OCI-LY3 (cell line): ENCODE data around the gene PHACTR3.

Source experiments
- EZH2phosphoT487 ChIP-seq: fragments of 200-600 bp; shearing (Covaris generic); IDR thresholded peaks from 2 replicates; pipeline ENCODE4 v1.6.1; 2018; ENCODE audit warnings: antibody characterized with exemption, mixed run types, low read depth
- TF ChIP-seq, protein P1 (sequence below): fragments of 200-600, 300-600 bp; sonication (generic); IDR thresholded peaks from 2 replicates; pipeline ENCODE4 v1.5.1; 2014; ENCODE audit warnings: antibody characterized with exemption, low read length, low read depth

DNA sequence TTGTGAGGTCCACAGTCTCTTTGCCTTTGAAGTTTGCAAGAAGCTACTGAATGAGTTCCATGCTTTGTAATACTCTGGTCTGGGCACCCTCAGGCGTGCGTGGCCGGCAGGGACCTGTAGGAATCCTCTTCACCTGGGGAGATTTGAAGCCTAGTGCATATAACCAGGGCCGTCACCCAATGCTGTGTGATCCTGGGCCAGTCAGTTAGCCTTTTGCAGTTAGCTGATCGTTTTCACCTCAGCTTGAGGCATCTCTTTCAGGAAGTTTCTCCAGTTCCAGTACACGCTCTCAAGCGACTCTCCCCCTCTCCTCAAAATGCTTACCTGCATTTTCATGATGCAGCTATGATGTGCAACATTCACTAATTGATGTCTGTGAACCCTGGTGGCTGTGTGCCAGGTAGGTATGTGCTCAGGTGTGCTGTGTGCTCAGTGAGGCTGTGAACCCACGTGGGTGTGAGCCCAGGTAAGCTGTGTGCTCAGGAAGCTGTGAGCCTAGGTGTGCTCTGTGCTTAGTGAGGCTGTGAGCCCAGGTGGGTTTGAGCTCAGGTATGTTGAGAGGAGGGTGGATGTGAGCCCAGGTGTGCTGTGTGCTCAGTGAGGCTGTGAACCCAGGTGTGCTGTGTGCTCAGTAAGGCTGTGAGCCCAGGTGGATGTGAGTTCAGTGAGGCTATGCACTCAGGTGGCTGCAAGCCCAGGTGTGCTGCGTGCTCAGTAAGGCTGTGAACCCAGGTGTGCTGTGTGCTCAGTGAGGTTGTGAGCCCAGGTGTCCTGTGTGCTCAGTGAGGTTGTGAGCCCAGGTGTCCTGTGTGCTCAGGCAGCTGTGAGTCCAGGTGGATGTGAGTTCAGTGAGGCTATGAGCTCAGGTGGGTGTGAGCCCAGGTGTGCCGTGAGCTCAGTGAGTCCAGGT is 120.4 kb downstream of the PHACTR3 start:
- TF ChIP-seq, protein P1, sequence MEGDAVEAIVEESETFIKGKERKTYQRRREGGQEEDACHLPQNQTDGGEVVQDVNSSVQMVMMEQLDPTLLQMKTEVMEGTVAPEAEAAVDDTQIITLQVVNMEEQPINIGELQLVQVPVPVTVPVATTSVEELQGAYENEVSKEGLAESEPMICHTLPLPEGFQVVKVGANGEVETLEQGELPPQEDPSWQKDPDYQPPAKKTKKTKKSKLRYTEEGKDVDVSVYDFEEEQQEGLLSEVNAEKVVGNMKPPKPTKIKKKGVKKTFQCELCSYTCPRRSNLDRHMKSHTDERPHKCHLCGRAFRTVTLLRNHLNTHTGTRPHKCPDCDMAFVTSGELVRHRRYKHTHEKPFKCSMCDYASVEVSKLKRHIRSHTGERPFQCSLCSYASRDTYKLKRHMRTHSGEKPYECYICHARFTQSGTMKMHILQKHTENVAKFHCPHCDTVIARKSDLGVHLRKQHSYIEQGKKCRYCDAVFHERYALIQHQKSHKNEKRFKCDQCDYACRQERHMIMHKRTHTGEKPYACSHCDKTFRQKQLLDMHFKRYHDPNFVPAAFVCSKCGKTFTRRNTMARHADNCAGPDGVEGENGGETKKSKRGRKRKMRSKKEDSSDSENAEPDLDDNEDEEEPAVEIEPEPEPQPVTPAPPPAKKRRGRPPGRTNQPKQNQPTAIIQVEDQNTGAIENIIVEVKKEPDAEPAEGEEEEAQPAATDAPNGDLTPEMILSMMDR, result no peak
- no peak for TF ChIP-seq EZH2phosphoT487
